ENCODE data around the gene PXN.
"Not testable (repeated sequence)": the region's sequence is repeated elsewhere in the genome, so short reads cannot be mapped to it uniquely, and the experiment has no call there.

The PXN gene

DNA sequence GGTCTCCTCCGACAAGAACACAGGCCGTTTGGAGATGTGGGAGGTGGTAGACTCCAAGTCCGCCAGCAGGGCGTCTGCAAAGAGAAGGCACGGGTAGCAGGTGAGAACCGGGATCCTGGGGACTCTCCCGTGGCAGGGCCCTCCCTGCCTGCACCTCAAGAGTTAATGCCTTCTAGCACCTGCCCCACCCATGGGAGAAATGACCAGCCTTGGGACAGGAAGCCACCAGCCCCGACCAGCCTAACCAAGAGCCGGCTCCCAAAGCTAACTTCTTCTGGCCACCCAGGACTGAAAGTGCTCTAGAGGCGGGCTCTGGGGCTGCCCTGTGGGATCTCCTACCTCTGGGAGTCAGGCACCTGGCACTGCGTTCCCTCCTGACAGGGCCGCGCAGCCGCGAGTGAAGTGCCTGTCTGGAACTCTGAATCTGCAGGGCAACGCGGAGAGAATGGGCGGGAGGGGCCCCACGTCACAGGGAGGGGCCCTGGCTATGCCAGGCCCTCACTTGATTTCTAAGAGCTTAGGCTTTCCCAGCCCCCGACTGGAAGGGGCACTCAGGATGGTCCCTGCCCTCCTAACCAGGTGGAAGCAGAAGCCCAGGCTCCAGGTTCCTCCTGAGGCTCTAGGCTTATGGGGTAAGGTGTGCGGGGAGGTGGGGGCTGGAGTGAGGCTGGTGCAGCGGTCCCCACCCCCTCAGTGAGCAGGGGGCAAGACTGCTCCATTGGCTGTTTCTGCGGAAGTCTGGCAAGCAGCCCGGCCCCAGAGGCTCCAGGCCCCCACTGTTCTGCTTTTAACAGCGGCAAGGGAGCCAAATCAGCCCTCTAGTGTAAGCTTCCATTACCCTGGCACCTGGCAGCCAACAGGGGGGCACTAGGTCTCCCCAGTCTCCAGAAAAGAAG is 41.0 kb downstream of the PXN start:
- peak; percentile 55 for DNase-seq

GRCh38 chr12:120223458-120224303 is 41.8 kb downstream of the PXN start:
- no peak for DNase-seq

GRCh38 chr12:120222288-120222832 is 43.2 kb downstream of the PXN start:
- no peak for DNase-seq

DNA sequence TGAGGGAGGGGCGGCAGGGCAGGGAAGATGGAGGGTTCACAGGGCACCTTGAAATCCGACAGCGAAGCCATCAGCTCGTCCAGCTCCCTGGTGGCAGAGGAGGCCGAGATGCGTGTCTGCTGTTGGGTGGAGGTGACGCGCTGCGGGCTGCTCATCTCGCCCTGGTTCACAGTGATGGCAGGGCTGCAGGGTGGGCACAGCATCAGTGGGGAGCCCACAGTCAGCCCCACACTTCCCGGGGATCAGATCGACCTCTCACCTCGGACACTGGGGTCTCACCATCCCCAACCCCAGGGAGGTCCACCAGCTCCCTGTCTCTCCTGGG is 44.0 kb downstream of the PXN start:
- no peak for DNase-seq

- DNase-seq, result no peak
Measured at GRCh38 chr12:120220838-120221575, 44.5 kb downstream of the PXN start.

- DNase-seq, result no peak
Measured at GRCh38 chr12:120218680-120219606, 46.6 kb downstream of the PXN start.

DNA sequence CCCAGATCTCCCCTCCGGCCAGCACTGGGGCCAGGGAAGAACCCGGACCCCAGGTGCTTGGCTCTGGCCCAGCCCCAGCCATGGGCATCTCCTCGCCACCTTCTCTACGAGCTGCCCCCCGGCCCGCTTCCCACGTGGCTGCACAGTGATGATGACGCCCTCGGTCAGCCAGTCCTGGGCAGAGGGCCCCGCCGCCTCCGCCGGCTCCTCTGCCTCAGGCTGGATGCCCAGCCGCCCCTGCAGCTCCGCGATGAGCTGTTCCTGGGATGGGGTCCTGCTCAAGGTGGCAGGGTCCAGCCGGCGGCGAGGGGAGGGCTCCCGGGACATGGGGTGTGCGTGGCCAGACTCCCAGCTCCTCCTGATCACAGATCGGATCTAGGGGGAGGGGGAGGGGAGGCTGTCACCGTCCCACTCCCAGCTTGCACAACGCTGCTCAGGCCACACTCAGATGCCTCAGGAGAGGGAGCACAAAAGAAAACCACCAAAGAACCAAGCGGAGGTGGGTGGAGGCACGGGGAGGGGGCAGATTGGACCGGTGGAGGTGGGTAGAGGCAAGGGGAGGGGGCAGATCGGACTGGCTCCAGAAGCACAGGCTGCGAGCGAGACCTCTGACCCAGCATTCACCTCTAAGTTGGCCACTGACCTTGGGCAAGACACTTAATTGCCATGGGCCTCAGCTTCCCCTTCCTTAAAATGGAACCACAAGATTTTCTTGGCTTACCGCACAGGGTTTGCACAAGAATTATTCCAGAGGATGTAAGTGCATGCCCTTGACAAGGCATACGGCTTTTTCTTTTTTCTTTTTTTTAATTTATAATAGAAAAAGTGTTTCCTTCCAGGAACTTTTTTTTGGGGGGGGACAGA is 48.6 kb downstream of the PXN start:
- no peak for DNase-seq

GRCh38 chr12:120215766-120216735 is 49.5 kb downstream of the PXN start:
- no peak for DNase-seq

GRCh38 chr12:120215357-120215735 is 50.2 kb downstream of the PXN start:
- DNase-seq, result no peak

DNA sequence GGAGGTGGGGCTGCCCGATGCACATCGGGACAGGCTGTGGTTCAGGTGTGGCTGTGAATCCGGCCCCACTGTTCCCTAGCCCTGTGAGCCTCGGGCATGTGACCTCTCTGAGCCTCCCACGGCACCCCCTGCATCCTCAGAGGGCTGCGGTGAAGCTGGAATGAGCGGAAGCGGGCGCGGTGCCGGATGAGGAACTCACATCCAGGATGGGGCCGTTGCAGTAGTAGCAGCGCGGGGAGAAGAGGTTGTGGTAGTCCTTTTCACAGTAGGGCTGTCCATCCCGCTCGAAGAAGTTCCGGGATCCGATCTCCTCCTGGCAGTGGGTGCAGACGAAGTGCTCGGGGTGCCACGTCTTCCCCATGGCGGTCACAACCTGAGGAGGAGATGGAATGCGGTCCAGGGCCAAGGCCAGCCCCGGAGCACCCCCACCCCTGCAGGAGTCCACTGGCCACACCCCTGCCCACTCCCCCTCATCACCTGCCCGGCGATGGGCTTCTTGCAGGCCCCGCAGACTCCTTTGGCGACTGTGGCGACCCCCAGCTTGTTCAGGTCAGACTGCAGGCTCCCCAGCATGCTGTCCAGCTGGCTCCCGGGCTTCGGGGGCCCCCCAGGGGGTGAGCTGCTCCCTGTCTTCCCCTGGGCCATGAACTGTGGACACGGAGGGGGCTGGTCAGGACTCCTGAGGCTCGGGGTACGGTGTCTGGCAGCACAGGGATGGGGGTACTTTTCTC is 50.7 kb downstream of the PXN start:
- DNase-seq, result no peak

- DNase-seq, result no peak
Measured at GRCh38 chr12:120213758-120214157, 51.8 kb downstream of the PXN start.

- DNase-seq, result not testable (repeated sequence)
Measured at GRCh38 chr12:120213182-120213581, 52.3 kb downstream of the PXN start.

DNA sequence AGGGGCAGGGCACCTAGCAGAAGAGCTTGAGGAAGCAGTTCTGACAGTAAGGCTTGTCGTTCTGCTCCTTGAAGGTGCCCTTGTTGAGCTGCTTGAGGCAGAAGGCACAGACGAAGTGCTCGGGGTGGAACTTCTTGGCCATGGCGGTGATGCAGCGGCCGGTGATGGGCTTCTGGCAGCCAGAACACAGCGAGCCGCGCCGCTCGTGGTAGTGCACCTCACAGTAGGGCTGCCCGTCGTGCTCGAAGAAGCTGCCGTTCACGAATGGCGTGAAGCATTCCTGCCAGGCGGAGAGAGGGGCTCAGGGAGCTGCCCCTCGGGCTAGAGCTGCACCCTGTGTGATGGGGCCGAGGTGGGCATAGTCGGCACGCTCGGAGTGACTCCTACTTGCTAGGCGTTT is 53.2 kb downstream of the PXN start:
- DNase-seq, result no peak

- DNase-seq, result no peak
Measured at GRCh38 chr12:120211904-120212283, 53.6 kb downstream of the PXN start.

DNA sequence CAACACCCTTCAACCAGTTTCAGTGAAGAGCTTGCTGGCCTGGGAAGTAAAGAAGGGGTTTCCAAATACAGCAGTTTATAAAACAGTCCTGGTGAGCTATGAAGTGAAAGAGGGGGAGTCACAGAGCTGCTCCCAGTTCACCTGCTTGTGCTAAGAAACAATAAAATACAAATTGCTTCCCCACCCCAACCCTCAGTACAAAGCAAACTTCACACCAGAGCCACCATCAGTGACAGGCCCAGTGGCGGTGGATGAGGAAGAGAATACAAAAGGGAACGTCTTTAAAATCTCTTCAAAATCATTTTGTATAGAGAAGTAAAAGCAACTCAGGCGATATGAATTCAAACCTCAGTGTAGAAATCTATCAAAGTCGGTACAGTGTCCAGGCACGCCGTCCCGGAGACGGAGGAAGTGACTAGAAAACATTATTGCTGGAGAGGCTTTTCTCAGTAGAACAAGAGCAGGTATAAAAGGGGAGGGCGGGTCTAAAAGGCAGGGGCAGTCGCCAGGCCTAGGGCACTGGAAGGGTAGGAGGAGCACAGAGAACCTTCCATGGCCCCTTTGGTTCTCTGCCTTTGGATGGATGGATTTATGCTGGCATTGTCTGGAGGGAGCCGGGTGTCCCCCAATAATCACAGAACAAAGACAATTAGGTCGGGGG is 54.2 kb downstream of the PXN start:
- DNase-seq, result no peak

DNA sequence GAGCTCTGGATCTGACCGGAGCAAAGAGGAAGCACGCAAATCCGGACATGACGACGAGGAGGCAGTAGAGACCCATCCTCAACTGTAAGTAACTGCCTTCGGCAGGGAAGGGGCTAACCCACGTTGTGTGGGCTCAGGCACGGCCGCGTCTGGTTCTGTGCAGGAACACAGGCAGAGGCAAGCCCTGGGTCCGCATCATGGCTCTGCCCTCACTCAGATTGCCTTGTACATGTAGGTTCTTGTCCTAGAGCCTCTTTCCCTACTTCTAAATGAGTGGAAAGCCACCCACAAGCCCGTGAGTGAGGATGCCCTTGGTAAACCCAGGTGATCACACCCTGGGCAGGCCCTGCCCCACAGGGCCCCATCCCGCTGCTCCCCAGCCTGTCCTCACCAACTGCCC is 55.7 kb downstream of the PXN start:
- DNase-seq, result no peak

- DNase-seq, result no peak
Measured at GRCh38 chr12:120207227-120207626, 58.3 kb downstream of the PXN start.

DNA sequence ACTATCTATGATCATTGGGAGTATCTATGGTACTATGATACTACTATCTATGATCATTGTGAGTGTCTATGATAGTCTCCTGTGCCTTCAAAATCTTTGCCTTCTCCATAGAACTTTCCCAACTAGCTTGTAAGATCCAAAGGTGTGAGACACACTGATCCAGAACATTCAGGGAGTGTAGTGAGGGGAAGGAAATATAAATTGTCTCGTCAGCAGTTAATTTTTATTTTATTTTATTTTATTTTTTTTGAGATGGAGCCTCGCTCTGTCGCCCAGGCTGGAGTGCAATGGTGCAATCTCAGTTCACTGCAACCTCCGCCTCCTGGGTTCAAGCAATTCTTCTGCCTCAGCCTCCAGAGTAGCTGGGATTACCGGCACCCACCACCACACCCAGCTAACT is 58.7 kb downstream of the PXN start:
- not testable (repeated sequence) for DNase-seq

DNA sequence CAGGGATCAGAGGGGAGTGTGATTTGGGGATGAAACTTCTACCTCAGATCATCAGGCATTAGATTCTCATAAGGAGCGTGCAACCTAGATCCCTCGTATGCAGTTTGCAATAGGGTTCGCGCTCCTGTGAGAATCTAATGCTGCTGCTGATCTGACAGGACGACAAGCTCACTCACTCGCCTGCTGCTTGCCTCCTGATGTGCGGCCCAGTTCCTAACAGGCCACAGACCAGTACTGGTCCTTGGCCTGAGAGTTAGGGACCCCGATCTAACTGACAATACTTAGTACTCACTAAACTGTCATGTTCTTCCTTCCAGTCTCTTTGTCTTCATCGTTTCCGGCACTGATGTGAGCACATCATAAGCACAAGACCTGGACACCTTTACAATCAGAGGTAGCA is 59.3 kb downstream of the PXN start:
- no peak for DNase-seq

All from hematopoietic multipotent progenitor cell treated with erythropoietin and hydrocortisone succinate and interleukin-3 and kit ligand, for 8 days (in vitro differentiated cells).